ENCODE results near the gene MEN1. TPM values are rescaled to one million over a fixed set of nuclear protein-coding genes. Genes with fewer than 3 reads are reported as not detected.

MEN1 gene
- total and polyA plus RNA-seq, 2 experiments from 2014 or later, result 27.7 to 57.5 TPM

DNA sequence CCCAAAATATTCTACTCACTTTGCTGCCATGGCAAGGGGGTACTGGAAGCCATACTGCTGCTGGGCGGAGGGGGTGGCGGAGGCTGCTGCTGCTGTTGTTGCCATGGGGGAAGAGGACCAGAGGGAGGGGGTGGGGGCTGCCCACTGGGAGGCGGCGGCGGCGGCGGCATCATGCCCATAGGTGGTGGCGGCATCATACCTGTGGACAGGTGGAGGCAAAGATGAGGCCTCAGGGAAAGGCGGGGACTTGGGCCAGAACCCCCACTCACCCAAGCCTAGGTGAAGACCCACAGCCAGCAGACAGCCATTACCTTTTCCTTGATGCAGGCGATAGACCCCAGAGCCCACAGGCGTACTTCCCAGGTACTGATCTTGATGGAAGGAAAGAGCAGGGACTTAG is 43.5 kb downstream of the MEN1 start:
- no peaks in the 10 kb centered on the region for H3K9me3 ChIP-seq (ENCODE audit: low read depth)
- TF ChIP-seq, protein P1, sequence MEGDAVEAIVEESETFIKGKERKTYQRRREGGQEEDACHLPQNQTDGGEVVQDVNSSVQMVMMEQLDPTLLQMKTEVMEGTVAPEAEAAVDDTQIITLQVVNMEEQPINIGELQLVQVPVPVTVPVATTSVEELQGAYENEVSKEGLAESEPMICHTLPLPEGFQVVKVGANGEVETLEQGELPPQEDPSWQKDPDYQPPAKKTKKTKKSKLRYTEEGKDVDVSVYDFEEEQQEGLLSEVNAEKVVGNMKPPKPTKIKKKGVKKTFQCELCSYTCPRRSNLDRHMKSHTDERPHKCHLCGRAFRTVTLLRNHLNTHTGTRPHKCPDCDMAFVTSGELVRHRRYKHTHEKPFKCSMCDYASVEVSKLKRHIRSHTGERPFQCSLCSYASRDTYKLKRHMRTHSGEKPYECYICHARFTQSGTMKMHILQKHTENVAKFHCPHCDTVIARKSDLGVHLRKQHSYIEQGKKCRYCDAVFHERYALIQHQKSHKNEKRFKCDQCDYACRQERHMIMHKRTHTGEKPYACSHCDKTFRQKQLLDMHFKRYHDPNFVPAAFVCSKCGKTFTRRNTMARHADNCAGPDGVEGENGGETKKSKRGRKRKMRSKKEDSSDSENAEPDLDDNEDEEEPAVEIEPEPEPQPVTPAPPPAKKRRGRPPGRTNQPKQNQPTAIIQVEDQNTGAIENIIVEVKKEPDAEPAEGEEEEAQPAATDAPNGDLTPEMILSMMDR (IDR thresholded peaks at IDR 0.05; ENCODE audit: low read depth, low read length), result no peak
- no peak overlapping the region for H3K4me3 ChIP-seq
- peaks cover 77% of the 10 kb centered on the region for H3K36me3 ChIP-seq
- H3K27ac ChIP-seq, result peak overlapping the region; percentile 15
- DNase-seq (ENCODE audit: low read depth in 1 of 2, low spot score in 1 of 2), result no peak
- H3K4me1 ChIP-seq (ENCODE audit: low read depth), result peaks cover 32% of the 10 kb centered on the region
- no peaks in the 10 kb centered on the region for H3K27me3 ChIP-seq

GRCh38 chr11:64765851-64766665 is 44.3 kb downstream of the MEN1 start:
- Histone ChIP-seq H3K4me1 (ENCODE audit: low read depth) (peaks cover 33% of the 10 kb centered on the region), H3K36me3 (peaks cover 68% of the 10 kb centered on the region), H3K4me3 (no peak overlapping the region), H3K27ac (peak overlapping the region; percentile 90), H3K9me3 (ENCODE audit: low read depth) (no peaks in the 10 kb centered on the region), H3K27me3 (no peaks in the 10 kb centered on the region)
- TF ChIP-seq, protein P1 (IDR thresholded peaks at IDR 0.05; ENCODE audit: low read depth, low read length), result no peak
- no peak for DNase-seq (ENCODE audit: low read depth in 1 of 2, low spot score in 1 of 2)

- TF ChIP-seq, protein P1 (IDR thresholded peaks at IDR 0.05; ENCODE audit: low read depth, low read length), result no peak
- peaks cover 40% of the 10 kb centered on the region for H3K4me1 ChIP-seq (ENCODE audit: low read depth)
- peak overlapping the region; percentile 90 for H3K27ac ChIP-seq
- H3K9me3 ChIP-seq (ENCODE audit: low read depth), result no peaks in the 10 kb centered on the region
- peaks cover 61% of the 10 kb centered on the region for H3K36me3 ChIP-seq
- H3K27me3 ChIP-seq, result no peaks in the 10 kb centered on the region
- no peak for DNase-seq (ENCODE audit: low read depth in 1 of 2, low spot score in 1 of 2)
- no peak overlapping the region for H3K4me3 ChIP-seq
Measured at GRCh38 chr11:64765291-64765850, 45.0 kb downstream of the MEN1 start.

GRCh38 chr11:64764753-64765152 is 45.6 kb downstream of the MEN1 start:
- TF ChIP-seq, protein P1 (IDR thresholded peaks at IDR 0.05; ENCODE audit: low read depth, low read length), result no peak
- DNase-seq (ENCODE audit: low read depth in 1 of 2, low spot score in 1 of 2), result no peak
- no peak overlapping the region for H3K4me3 ChIP-seq
- peaks cover 44% of the 10 kb centered on the region for H3K4me1 ChIP-seq (ENCODE audit: low read depth)
- H3K27me3 ChIP-seq, result no peaks in the 10 kb centered on the region
- no peaks in the 10 kb centered on the region for H3K9me3 ChIP-seq (ENCODE audit: low read depth)
- peaks cover 55% of the 10 kb centered on the region for H3K36me3 ChIP-seq
- peak overlapping the region; percentile 90 for H3K27ac ChIP-seq

DNA sequence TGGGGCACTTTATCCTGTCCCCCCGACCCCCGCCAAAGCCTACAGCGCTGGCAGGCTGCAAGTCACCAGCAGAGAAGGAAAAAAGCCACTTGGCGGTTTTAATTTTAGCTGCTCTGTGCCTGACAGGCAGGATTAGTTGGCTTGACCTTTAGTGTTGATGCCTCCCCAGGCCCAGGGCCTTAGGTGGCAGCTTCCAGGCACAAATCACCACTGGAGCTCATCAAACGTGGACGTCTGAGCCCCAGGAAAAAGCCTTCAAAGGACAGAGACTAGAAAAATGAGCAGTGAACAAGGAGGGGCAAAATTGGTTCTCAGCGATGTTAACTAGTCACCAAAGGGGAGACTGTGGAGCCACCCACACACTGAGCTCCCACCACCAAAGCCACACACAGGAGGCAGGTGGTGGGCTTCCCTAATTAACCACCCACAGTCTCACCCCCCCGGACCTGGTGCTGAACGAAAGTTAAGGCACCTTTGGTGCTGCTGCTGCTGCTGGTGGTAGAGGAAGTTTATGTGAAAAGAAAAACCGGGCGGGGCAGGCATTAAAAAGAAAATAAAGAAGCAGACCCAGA is 46.2 kb downstream of the MEN1 start:
- Histone ChIP-seq H3K4me1 (ENCODE audit: low read depth) (peaks cover 49% of the 10 kb centered on the region), H3K27me3 (no peaks in the 10 kb centered on the region), H3K36me3 (peaks cover 49% of the 10 kb centered on the region), H3K4me3 (no peak overlapping the region), H3K27ac (peak overlapping the region; percentile 90), H3K9me3 (ENCODE audit: low read depth) (no peaks in the 10 kb centered on the region)
- TF ChIP-seq, protein P1 (IDR thresholded peaks at IDR 0.05; ENCODE audit: low read depth, low read length), result no peak
- DNase-seq (ENCODE audit: low read depth in 1 of 2, low spot score in 1 of 2), result peak in 1 of 2 donors; percentile 53

All from cardiac muscle cell (in vitro differentiated cells and primary cell).